GM08714 (cell line): ENCODE data around the gene TBCK.

Experiments used
- H3K4me3 ChIP-seq: fragments of 200-500 bp; sonication (Bioruptor generic); 2 replicates; pipeline ENCODE4 v1.5.1; 2014; ENCODE audit warnings: mild to moderate bottlenecking, low read length, inconsistent platforms
- ZNF274 ChIP-seq: IDR thresholded peaks from 2 replicates; pipeline ENCODE4 v1.6.1; 2012; ENCODE audit warnings: mild to moderate bottlenecking, low read depth, low read length

The TBCK gene

DNA sequence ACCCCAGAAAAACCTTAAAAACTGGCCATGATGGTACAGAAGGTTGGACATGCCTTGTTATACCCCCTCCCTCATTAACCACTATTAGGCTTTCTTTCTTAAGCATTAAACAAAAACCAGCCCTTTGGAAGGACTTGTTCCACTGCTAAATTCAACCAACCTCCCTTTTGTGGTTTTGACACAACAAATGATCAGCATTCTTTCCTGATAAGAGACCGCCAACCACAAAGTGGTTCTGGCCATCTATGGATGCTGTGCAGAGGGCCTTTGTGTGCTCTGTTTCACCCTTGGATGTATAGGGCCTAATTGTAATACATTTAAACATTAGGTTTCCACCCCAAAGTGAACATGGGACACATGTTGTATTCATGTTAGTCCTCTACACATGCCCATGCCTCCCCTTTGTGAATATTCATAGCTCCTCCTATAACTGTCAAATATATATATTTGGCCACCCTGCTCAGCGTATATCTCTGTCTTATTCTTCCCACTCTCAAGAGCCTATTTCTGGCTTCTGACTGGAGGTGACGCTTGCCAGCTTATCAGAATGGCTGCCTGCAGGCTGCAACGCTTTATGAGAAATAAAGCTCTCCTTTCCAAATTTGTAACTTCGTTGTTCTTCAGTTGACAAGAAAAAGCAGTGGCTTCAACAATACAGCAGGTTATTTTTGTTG is 294.1 kb downstream of the TBCK start:
- no peak overlapping the region for H3K4me3 ChIP-seq
- no peak for TF ChIP-seq ZNF274

GRCh38 chr4:106019771-106020170 is 296.2 kb downstream of the TBCK start:
- TF ChIP-seq ZNF274, result no peak

GRCh38 chr4:106017975-106018374 is 298.0 kb downstream of the TBCK start:
- H3K4me3 ChIP-seq, result no peak overlapping the region
- TF ChIP-seq ZNF274, result no peak

More at GRCh38 chr4:106019771-106020170, 296.2 kb downstream of the TBCK start:
- H3K4me3 ChIP-seq, result no peak overlapping the region

- no peak for TF ChIP-seq ZNF274
Measured at GRCh38 chr4:106011387-106011786, 304.6 kb downstream of the TBCK start.

DNA sequence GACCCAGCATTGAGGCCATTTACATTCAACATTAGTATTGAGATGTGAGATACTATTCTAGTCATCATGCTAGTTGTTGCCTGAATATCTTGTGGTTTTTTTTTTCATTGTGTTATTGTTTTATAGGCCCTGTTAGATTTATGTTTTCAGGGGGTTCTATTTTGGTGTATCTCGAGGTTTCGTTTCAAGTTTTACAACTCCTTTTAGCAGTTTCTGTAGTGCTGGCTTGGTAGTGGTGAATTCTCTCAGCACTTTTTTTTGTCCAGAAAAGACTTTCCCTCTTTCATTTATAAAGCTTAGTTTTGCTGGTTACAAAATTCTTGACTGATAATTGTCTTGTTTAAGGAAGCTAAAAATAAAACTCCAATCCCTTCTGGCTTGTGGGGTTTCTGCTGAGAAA is 305.2 kb downstream of the TBCK start:
- no peak for TF ChIP-seq ZNF274
- no peak overlapping the region for H3K4me3 ChIP-seq

More at GRCh38 chr4:106011387-106011786, 304.6 kb downstream of the TBCK start:
- H3K4me3 ChIP-seq, result no peak overlapping the region

DNA sequence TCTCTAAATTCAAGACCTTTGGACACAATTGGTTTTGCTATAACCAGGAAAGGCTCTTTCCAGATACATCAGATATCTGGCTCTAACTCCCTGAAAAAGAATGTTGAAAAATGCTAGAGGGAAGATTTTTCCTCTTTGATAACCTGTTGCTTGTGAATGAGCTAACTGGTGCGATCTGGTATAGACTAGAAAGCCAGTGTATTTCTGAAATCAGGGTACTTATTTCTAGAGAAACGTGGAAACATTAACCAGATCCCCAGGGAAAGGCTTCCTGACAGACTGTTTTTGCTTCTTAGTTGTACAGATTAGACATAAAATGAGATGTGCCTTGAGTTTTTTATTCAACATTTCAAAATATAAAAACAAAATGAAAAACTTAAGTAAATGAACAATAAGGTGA is 313.0 kb downstream of the TBCK start:
- H3K4me3 ChIP-seq, result no peak overlapping the region
- no peak for TF ChIP-seq ZNF274

GRCh38 chr4:105998171-105999063 is 317.6 kb downstream of the TBCK start:
- no peak overlapping the region for H3K4me3 ChIP-seq

GRCh38 chr4:105996845-105997244 is 319.2 kb downstream of the TBCK start:
- TF ChIP-seq ZNF274, result no peak
- H3K4me3 ChIP-seq, result no peak overlapping the region

More at GRCh38 chr4:105998171-105999063, 317.6 kb downstream of the TBCK start:
- no peak for TF ChIP-seq ZNF274

GRCh38 chr4:105994841-105995501 is 321.0 kb downstream of the TBCK start:
- no peak overlapping the region for H3K4me3 ChIP-seq
- TF ChIP-seq ZNF274, result no peak

DNA sequence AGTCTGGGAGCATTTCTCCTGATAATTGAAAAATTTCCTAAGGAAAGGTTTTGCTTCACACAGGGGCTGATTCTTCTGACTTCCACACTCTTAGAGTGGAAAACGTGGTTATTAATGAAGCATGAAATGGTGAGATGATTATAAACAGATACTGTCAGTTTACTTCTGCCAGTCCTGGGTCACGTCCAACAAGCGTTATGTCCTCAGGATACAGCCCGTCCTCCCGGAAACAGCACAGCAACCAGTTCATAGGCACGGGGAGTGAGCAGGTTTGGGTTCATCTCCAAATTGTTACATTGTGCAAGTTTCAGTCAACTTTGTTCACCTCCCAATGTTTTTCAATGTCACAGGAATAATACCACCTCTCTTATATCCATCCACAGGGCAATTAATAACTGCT is 321.9 kb downstream of the TBCK start:
- H3K4me3 ChIP-seq, result no peak overlapping the region

DNA sequence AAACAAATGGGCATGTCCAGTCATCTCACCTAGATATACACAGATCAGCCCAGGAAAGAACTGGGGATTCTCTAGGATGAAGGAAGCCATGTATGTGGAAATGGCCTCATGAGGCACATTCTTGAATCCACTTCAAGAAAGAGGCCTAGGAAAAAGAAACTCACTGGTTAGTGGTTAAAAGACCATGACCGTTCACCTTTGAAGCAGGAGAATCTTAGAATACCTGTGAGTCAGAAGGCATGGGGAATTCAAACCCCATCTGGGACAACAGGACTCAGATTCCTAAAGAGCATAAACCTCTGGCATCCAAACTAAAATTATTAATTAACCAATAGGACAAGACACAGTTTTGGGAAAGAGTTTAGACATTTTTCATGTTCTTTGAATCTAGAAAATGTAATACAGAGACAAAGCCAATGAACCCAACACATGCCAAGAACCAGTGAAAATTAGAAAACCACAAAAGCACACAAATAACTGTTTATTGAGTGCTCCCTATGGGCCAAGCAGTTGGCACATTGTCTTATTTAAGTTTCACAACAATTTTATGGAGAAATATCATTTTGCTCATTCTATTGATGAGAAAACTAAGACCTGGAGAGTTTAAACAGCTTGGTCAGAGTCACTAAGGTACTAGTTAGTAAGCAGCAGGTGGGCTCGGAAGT is 323.2 kb downstream of the TBCK start:
- no peak overlapping the region for H3K4me3 ChIP-seq
- no peak for TF ChIP-seq ZNF274

More for the DNA sequence above, 321.9 kb downstream of the TBCK start:
- TF ChIP-seq ZNF274, result no peak

DNA sequence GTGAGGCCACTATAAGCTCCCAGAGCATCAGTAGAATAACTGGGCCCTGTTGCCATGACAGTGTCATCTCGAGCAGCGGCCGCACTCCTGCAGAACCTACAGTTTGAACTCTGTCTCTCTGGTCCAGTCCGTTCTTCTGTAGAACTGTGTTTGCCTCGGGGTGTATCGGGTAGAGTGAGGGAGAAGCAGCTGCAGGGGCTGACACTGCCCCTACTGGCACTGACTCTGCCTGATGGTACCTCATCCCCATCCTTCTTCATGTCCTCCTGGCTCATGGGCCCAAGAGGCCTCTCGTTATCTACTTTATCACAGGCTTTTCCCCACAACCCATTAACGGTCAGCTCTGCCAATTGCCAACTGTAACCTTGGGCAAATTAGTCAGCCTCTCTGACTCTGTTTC is 324.3 kb downstream of the TBCK start:
- no peak for TF ChIP-seq ZNF274
- H3K4me3 ChIP-seq, result no peak overlapping the region
